NCI-H2227 (cell line): ENCODE measurements around the gene WNT7A.
A peak's percentile ranks its signal among the peaks of the same experiment; 100 is the strongest.

Experiments
- DNase-seq: peaks from one replicate; lab custom pipeline; 2025; ENCODE audit not compliant: unreplicated experiment; lab: John Stamatoyannopoulos, UW

WNT7A gene

GRCh38 chr3:13885704-13886010, 5.8 kb upstream of the WNT7A start:
- DNase-seq: no peak

GRCh38 chr3:13884851-13885703, 5.2 kb upstream of the WNT7A start:
- peak; percentile 37 for DNase-seq

- no peak for DNase-seq
Observed at GRCh38 chr3:13883681-13884080, 3.8 kb upstream of the WNT7A start.

GRCh38 chr3:13882876-13883275, 3.0 kb upstream of the WNT7A start:
- DNase-seq: no peak

GRCh38 chr3:13881536-13882410, 1.9 kb upstream of the WNT7A start:
- DNase-seq: no peak

GRCh38 chr3:13880811-13881156, 913 bp upstream of the WNT7A start:
- peak; percentile 38 for DNase-seq

GRCh38 chr3:13879102-13879945, 547 bp downstream of the WNT7A start:
- peak; percentile 23 for DNase-seq

GRCh38 chr3:13878281-13879101, 1.4 kb downstream of the WNT7A start:
- peak; percentile 54 for DNase-seq

GRCh38 chr3:13877911-13878280, 2.0 kb downstream of the WNT7A start:
- no peak for DNase-seq

GRCh38 chr3:13876451-13877100, 3.3 kb downstream of the WNT7A start:
- DNase-seq: no peak

- DNase-seq: no peak
Observed at GRCh38 chr3:13874891-13875290, 5.0 kb downstream of the WNT7A start.

GRCh38 chr3:13873818-13874217, 6.1 kb downstream of the WNT7A start:
- DNase-seq: no peak

- DNase-seq: no peak
Observed at GRCh38 chr3:13872451-13872850, 7.4 kb downstream of the WNT7A start.

- DNase-seq: no peak
Observed at GRCh38 chr3:13871791-13872190, 8.1 kb downstream of the WNT7A start.

- no peak for DNase-seq
Observed at GRCh38 chr3:13870902-13871301, 9.0 kb downstream of the WNT7A start.

- DNase-seq: no peak
Observed at GRCh38 chr3:13869761-13870343, 10.0 kb downstream of the WNT7A start.

GRCh38 chr3:13868844-13869724, 10.8 kb downstream of the WNT7A start:
- DNase-seq: no peak

- DNase-seq: no peak
Observed at GRCh38 chr3:13867732-13868131, 12.1 kb downstream of the WNT7A start.
